Neuronal stem cell (in vitro differentiated cells): ENCODE results near the gene CHST8.

Experiments used
- DNase-seq: peaks from one replicate; pipeline ENCODE4 v3.0.0-alpha.2; 2013; ENCODE audit warnings: low spot score
- H2AFZ ChIP-seq: one replicate; pipeline ENCODE4 v1.6.1; 2013; ENCODE audit warnings: mild to moderate bottlenecking, low read length, inconsistent platforms
- H2AK5ac ChIP-seq: 2 replicates; pipeline ENCODE4 v1.6.1; 2013; ENCODE audit warnings: low read depth, mild to moderate bottlenecking, inconsistent platforms, low read length, moderate library complexity, mixed read lengths
- H2BK120ac ChIP-seq: 2 replicates; pipeline ENCODE4 v1.6.1; 2013; ENCODE audit warnings: low read depth, mild to moderate bottlenecking, inconsistent platforms, low read length, moderate library complexity, mixed read lengths
- H2BK12ac ChIP-seq: one replicate; pipeline ENCODE4 v1.6.1; 2013; ENCODE audit warnings: low read length, inconsistent platforms
- H2BK15ac ChIP-seq: 2 replicates; pipeline ENCODE4 v1.6.1; 2013; ENCODE audit warnings: mild to moderate bottlenecking, low read length, inconsistent platforms, mixed read lengths
- H2BK5ac ChIP-seq: one replicate; pipeline ENCODE4 v1.6.1; 2013; ENCODE audit warnings: inconsistent platforms, mild to moderate bottlenecking, low read length, moderate library complexity
- H3K14ac ChIP-seq: one replicate; pipeline ENCODE4 v1.6.1; 2013; ENCODE audit warnings: low read length, inconsistent platforms
- H3K18ac ChIP-seq: 2 replicates; pipeline ENCODE4 v1.6.1; 2013; ENCODE audit warnings: low read length, inconsistent platforms
- H3K23ac ChIP-seq: 2 replicates; pipeline ENCODE4 v1.6.1; 2013; ENCODE audit warnings: low read depth, mild to moderate bottlenecking, mixed read lengths, low read length, inconsistent platforms; ENCODE audit not compliant: poor library complexity
- H3K27ac ChIP-seq: replicated peaks from 3 replicates; pipeline ENCODE4 v1.5.1; 2013; ENCODE audit warnings: low read length, inconsistent platforms
- H3K27me3 ChIP-seq, 3 experiments: 2 replicates each; pipeline ENCODE4 v1.6.1; 2013; ENCODE audit warnings: low read length in 3 of 3, mild to moderate bottlenecking in 2 of 3, inconsistent platforms in 1 of 3, low read depth in 1 of 3, mixed read lengths in 1 of 3, moderate library complexity in 1 of 3; ENCODE audit not compliant: control insufficient read depth in 3 of 3, insufficient read depth in 3 of 3
- H3K36me3 ChIP-seq, 2 donors: replicated peaks in 1 of 2; 2 replicates each; pipeline ENCODE4 v1.6.1; 2013; ENCODE audit warnings: low read length in 2 of 2; ENCODE audit not compliant: control insufficient read depth in 2 of 2, insufficient read depth in 2 of 2
- H3K4ac ChIP-seq: 2 replicates; pipeline ENCODE4 v1.6.1; 2013; ENCODE audit warnings: inconsistent platforms, mild to moderate bottlenecking, low read length, moderate library complexity
- H3K4me1 ChIP-seq, 2 donors: 1 replicate in 1 of 2; 2 replicates in 1 of 2; pipeline ENCODE4 v1.6.1; 2013; ENCODE audit warnings: low read length in 2 of 2, low read depth in 1 of 2; ENCODE audit not compliant: control insufficient read depth in 2 of 2, insufficient read depth in 1 of 2
- H3K4me2 ChIP-seq: one replicate; pipeline ENCODE4 v1.6.1; 2013; ENCODE audit warnings: mild to moderate bottlenecking, low read length, inconsistent platforms; ENCODE audit not compliant: insufficient read depth, poor library complexity, severe bottlenecking
- H3K4me3 ChIP-seq, 2 donors: 2 replicates each; pipeline ENCODE4 v1.5.1; 2013; ENCODE audit warnings: low read length in 2 of 2, mild to moderate bottlenecking in 2 of 2, inconsistent platforms in 1 of 2, moderate library complexity in 1 of 2
- H3K79me1 ChIP-seq: one replicate; pipeline ENCODE4 v1.6.1; 2013; ENCODE audit warnings: low read depth, mild to moderate bottlenecking, inconsistent platforms, low read length, moderate library complexity
- H3K9ac ChIP-seq: one replicate; pipeline ENCODE4 v1.6.1; 2013; ENCODE audit warnings: mild to moderate bottlenecking, low read depth, low read length, inconsistent platforms; ENCODE audit not compliant: poor library complexity
- H3K9me3 ChIP-seq, 2 donors: replicated peaks in 1 of 2; 2 replicates each; pipeline versions ENCODE3 to v1.6.1; 2013; ENCODE audit warnings: low read length in 2 of 2, mild to moderate bottlenecking in 2 of 2, inconsistent platforms in 1 of 2, low read depth in 1 of 2, mixed read lengths in 1 of 2, moderate library complexity in 1 of 2; ENCODE audit not compliant: control insufficient read depth in 2 of 2, insufficient read depth in 1 of 2
- H4K8ac ChIP-seq: one replicate; pipeline ENCODE4 v1.6.1; 2013; ENCODE audit warnings: low read depth, mild to moderate bottlenecking, inconsistent platforms, low read length, moderate library complexity
- H4K91ac ChIP-seq: one replicate; pipeline ENCODE4 v1.6.1; 2013; ENCODE audit warnings: low read length, low read depth, mild to moderate bottlenecking, inconsistent platforms; ENCODE audit not compliant: poor library complexity
- WGBS, 2 donors: extraction: QIAGEN DNeasy Blood & Tissue Kit; methylation state at CpG; one replicate each; pipeline ENCODE4 v1.1.7; 2013; ENCODE audit warnings: missing lambda C conversion rate in 2 of 2, mixed read lengths in 1 of 2; ENCODE audit not compliant: insufficient read length in 2 of 2, insufficient replicate concordance in 1 of 2; ENCODE audit errors: extremely low coverage in 2 of 2; 5-methylcytosine and 5-hydroxymethylcytosine counted together

Gene CHST8

GRCh38 chr19:33647146-33647545 is 25.4 kb downstream of the CHST8 start:
- Histone ChIP-seq H3K18ac (no peak overlapping the region), H2BK12ac (no peak overlapping the region), H3K4me2 (no peak overlapping the region), H4K91ac (no peak overlapping the region), H3K23ac (no peak overlapping the region), H3K27ac (no peak overlapping the region), H3K4me1 (no peaks in the 10 kb centered on the region), H2AFZ (no peak overlapping the region), H3K79me1 (no peaks in the 10 kb centered on the region), H3K9ac (no peak overlapping the region), H3K4me3 (no peak overlapping the region), H3K14ac (no peak overlapping the region), H2BK5ac (no peak overlapping the region), H4K8ac (no peak overlapping the region), H3K27me3 (peaks cover 0 to 8% (median 0%) of the 10 kb centered on the region in 3 experiments), H2BK120ac (no peak overlapping the region), H3K9me3 (no peaks in the 10 kb centered on the region), H2BK15ac (no peak overlapping the region), H3K36me3 (no peaks in the 10 kb centered on the region), H3K4ac (no peak overlapping the region), H2AK5ac (no peak overlapping the region)
- WGBS, 2 donors, result no CpG with 5 or more reads among the region's 6 CpGs
- no peak for DNase-seq

DNA sequence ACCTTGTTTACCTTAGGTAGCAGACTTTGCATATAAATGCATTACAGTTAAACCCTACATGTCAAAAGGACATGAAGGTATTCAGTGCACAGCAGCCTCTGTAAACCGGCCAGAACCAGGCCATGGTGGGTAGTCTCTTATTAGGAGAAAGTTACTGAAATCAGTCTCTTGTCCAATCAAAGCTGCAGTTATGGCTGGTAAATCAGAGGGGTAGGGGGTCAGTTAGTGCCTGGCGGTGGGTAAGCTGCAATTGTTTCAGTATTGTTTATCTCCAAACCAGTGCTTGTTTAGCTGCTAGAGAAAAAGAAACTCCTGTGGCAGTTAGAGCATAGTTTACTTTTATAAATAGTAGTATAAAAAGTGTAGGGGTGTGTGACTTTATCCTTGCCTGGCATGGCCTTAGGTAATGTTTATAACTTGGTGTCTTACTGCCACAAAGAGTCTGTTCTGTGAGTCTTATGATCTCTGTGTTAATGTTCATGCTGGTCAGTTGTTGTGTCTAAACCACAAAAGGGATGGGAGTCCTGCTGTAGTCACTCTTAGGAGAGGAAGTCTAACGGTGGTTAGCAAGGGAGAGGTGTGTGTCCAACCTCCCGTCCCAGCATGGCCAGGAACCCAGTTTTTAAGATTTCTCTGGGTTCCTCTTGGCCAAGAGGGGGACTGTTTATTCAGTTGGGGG is 28.0 kb downstream of the CHST8 start:
- H2BK5ac ChIP-seq, result no peak overlapping the region
- H3K4ac ChIP-seq, result no peak overlapping the region
- H3K9ac ChIP-seq, result no peak overlapping the region
- no peak overlapping the region for H3K23ac ChIP-seq
- no peaks in the 10 kb centered on the region for H3K36me3 ChIP-seq
- H2AFZ ChIP-seq, result no peak overlapping the region
- H3K4me2 ChIP-seq, result no peak overlapping the region
- H4K91ac ChIP-seq, result no peak overlapping the region
- H2BK12ac ChIP-seq, result no peak overlapping the region
- H3K4me1 ChIP-seq, result no peaks in the 10 kb centered on the region
- no peak overlapping the region for H3K18ac ChIP-seq
- no CpG with 5 or more reads among the region's 4 CpGs for WGBS, 2 donors
- no peaks in the 10 kb centered on the region for H3K79me1 ChIP-seq
- H3K27ac ChIP-seq, result no peak overlapping the region
- H4K8ac ChIP-seq, result no peak overlapping the region
- no peaks in the 10 kb centered on the region for H3K9me3 ChIP-seq
- no peak overlapping the region for H3K14ac ChIP-seq
- no peak for DNase-seq
- no peaks in the 10 kb centered on the region for H3K27me3 ChIP-seq
- no peak overlapping the region for H2BK120ac ChIP-seq
- H3K4me3 ChIP-seq, result no peak overlapping the region
- H2BK15ac ChIP-seq, result no peak overlapping the region
- H2AK5ac ChIP-seq, result no peak overlapping the region

DNA sequence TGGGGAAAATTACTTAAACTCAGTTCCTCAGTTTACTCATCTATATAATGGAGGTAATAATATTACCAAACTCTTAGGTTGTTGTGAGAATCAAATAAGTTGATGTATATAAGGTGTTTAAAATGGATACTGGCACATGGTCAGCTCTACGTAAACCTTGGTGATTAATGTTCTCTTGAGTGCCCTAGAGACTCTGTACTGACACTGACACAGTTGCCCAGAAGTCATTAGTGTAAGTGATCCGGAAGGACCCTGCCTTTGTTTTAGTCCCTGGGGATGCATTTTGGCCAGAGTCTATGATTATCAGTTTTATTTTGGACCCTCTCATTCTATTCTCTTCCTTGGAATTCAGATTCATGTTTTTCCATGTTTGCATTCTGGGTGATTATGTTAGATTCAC is 31.9 kb downstream of the CHST8 start:
- Histone ChIP-seq H2BK120ac (no peak overlapping the region), H3K27me3 (no peaks in the 10 kb centered on the region), H2BK15ac (no peak overlapping the region), H2AK5ac (no peak overlapping the region), H3K9ac (no peak overlapping the region), H3K4ac (no peak overlapping the region), H3K23ac (no peak overlapping the region), H3K4me2 (no peak overlapping the region), H3K79me1 (no peaks in the 10 kb centered on the region), H3K4me1 (no peaks in the 10 kb centered on the region), H4K8ac (no peak overlapping the region), H3K14ac (no peak overlapping the region), H3K4me3 (no peak overlapping the region), H3K27ac (no peak overlapping the region), H2BK5ac (no peak overlapping the region), H3K9me3 (no peaks in the 10 kb centered on the region), H3K18ac (no peak overlapping the region), H3K36me3 (no peaks in the 10 kb centered on the region), H2BK12ac (no peak overlapping the region), H4K91ac (no peak overlapping the region), H2AFZ (no peak overlapping the region)
- DNase-seq, result no peak
- no CpG with 5 or more reads among the region's 2 CpGs for WGBS, 2 donors

GRCh38 chr19:33654840-33655508 is 33.2 kb downstream of the CHST8 start:
- Histone ChIP-seq H2BK12ac (no peak overlapping the region), H2BK15ac (no peak overlapping the region), H3K4me3 (no peak overlapping the region), H2BK120ac (no peak overlapping the region), H3K27ac (no peak overlapping the region), H3K23ac (no peak overlapping the region), H3K36me3 (no peaks in the 10 kb centered on the region), H3K9ac (no peak overlapping the region), H3K18ac (no peak overlapping the region), H4K91ac (no peak overlapping the region), H3K14ac (no peak overlapping the region), H3K4me1 (no peaks in the 10 kb centered on the region), H3K4me2 (no peak overlapping the region), H4K8ac (no peak overlapping the region), H2BK5ac (no peak overlapping the region), H3K79me1 (no peaks in the 10 kb centered on the region), H3K9me3 (no peaks in the 10 kb centered on the region), H2AK5ac (no peak overlapping the region), H2AFZ (no peak overlapping the region), H3K27me3 (no peaks in the 10 kb centered on the region), H3K4ac (no peak overlapping the region)
- no peak for DNase-seq
- WGBS, 2 donors, result no CpG with 5 or more reads among the region's 7 CpGs
